ENCODE data around the gene ABHD16A. TPM values are rescaled to one million over a fixed set of nuclear protein-coding genes. Genes with fewer than 3 reads are reported as not detected.

Gene ABHD16A
- total and polyA plus RNA-seq, 8 donors: 14.9 to 61.5 (median 21.5) TPM

GRCh38 chr6:31744422-31744821, 41.3 kb upstream of the ABHD16A start:
- no peak overlapping the region for H3K27ac ChIP-seq
- WGBS, 2 donors: 75 to 88% methylated on average over 1 of the region's 1 CpG
- no peak overlapping the region for H3K4me3 ChIP-seq
- no peaks in the 10 kb centered on the region for H3K9me3 ChIP-seq
- peaks cover 0 to 4% (median under 1%) of the 10 kb centered on the region in 3 donors for H3K4me1 ChIP-seq
- H3K36me3 ChIP-seq: no peaks in the 10 kb centered on the region
- H3K27me3 ChIP-seq: no peaks in the 10 kb centered on the region
- no peak for DNase-seq
- no peak for ATAC-seq
- TF ChIP-seq CTCF (IDR thresholded peaks at IDR 0.05): no peak
- no peak for FAIRE-seq
- intact Hi-C loops (cut with DNase I): no loop called here

- no peaks in the 10 kb centered on the region for H3K36me3 ChIP-seq
- FAIRE-seq: no peak
- TF ChIP-seq CTCF (IDR thresholded peaks at IDR 0.05): no peak
- no peak for ATAC-seq
- intact Hi-C loops (cut with DNase I): no loop called here
- H3K4me3 ChIP-seq: no peak overlapping the region
- no peaks in the 10 kb centered on the region for H3K27me3 ChIP-seq
- 87 to 95% methylated on average over 3 of the region's 3 CpGs for WGBS, 2 donors
- no peak overlapping the region for H3K27ac ChIP-seq
- no peaks in the 10 kb centered on the region for H3K9me3 ChIP-seq
- H3K4me1 ChIP-seq: peaks cover 9 to 17% (median 15%) of the 10 kb centered on the region in 3 donors
- no peak for DNase-seq
Observed at GRCh38 chr6:31742894-31743293, 39.8 kb upstream of the ABHD16A start.

GRCh38 chr6:31741815-31742214, 38.7 kb upstream of the ABHD16A start:
- no peak for ATAC-seq
- intact Hi-C loops (cut with DNase I): no loop called here
- TF ChIP-seq CTCF (IDR thresholded peaks at IDR 0.05): no peak
- Histone ChIP-seq H3K4me3 (no peak overlapping the region), H3K27ac (no peak overlapping the region), H3K9me3 (no peaks in the 10 kb centered on the region), H3K27me3 (no peaks in the 10 kb centered on the region), H3K4me1 (peaks cover 20 to 26% (median 26%) of the 10 kb centered on the region in 3 donors), H3K36me3 (no peaks in the 10 kb centered on the region)
- no peak for FAIRE-seq
- WGBS, 2 donors: 61 to 69% methylated on average over 2 of the region's 2 CpGs
- no peak for DNase-seq

GRCh38 chr6:31740397-31741223, 37.5 kb upstream of the ABHD16A start:
- Histone ChIP-seq H3K27ac (peak overlapping the region in 3 of 4 donors; percentile 63 to 92 (median 89)), H3K4me3 (peak overlapping the region; percentile 54 to 80 (median 63)), H3K36me3 (no peaks in the 10 kb centered on the region), H3K27me3 (no peaks in the 10 kb centered on the region), H3K9me3 (no peaks in the 10 kb centered on the region), H3K4me1 (peaks cover 22 to 30% (median 29%) of the 10 kb centered on the region in 3 donors)
- FAIRE-seq: no peak
- DNase-seq: no peak
- intact Hi-C loops (cut with DNase I): no loop called here
- no peak for ATAC-seq
- WGBS, 2 donors: 22 to 24% methylated on average over 29 of the region's 29 CpGs
- TF ChIP-seq CTCF (IDR thresholded peaks at IDR 0.05): no peak
